MCF 10A (cell line): Measurements from ENCODE around the gene RAB14. TPM values are rescaled to one million over a fixed set of nuclear protein-coding genes. Genes with fewer than 3 reads are reported as not detected.

Experiments
- BruUV-seq: library from RNA; stranded (reverse); fragments of 400-500 nt; replicated peaks from 2 replicates; lab custom pipeline; 2021; lab: Mats Ljungman, UMichigan
- CTCF ChIA-PET: fragments of 300-600 bp; sonication (Branson Sonifier 250); formaldehyde crosslinking; extraction: SDS; loops from one replicate; lab custom pipeline; 2021; ENCODE audit warnings: antibody characterized with exemption, inconsistent platforms; lab: Yijun Ruan, JAX
- POLR2A ChIA-PET: fragments of 300-600, 350-650 bp; sonication (Branson Sonifier 250); formaldehyde crosslinking; extraction: SDS; loops from one replicate; lab custom pipeline; 2020; ENCODE audit warnings: antibody characterized with exemption, inconsistent platforms; lab: Yijun Ruan, JAX
- DNase-seq: peaks from one replicate; pipeline ENCODE4 v3.0.0-alpha.2; 2018; ENCODE audit not compliant: unreplicated experiment
- H3K27ac Mint-ChIP-seq: one replicate; pipeline ENCODE4 v1.8.0; 2022; ENCODE audit warnings: mild to moderate bottlenecking, low read depth, mixed read lengths; ENCODE audit not compliant: unreplicated experiment
- H3K27me3 Mint-ChIP-seq: one replicate; pipeline ENCODE4 v1.8.0; 2022; ENCODE audit warnings: mixed read lengths; ENCODE audit not compliant: insufficient read depth, unreplicated experiment
- H3K36me3 Mint-ChIP-seq: one replicate; pipeline ENCODE4 v1.8.0; 2022; ENCODE audit warnings: mild to moderate bottlenecking, moderate library complexity, mixed read lengths; ENCODE audit not compliant: insufficient read depth, unreplicated experiment
- H3K4me1 Mint-ChIP-seq: one replicate; pipeline ENCODE4 v1.8.0; 2022; ENCODE audit warnings: mixed read lengths; ENCODE audit not compliant: insufficient read depth, unreplicated experiment
- H3K4me3 Mint-ChIP-seq: one replicate; pipeline ENCODE4 v1.8.0; 2022; ENCODE audit warnings: mild to moderate bottlenecking, moderate library complexity, mixed read lengths; ENCODE audit not compliant: unreplicated experiment
- H3K9me3 Mint-ChIP-seq: one replicate; pipeline ENCODE4 v1.8.0; 2022; ENCODE audit warnings: mixed read lengths; ENCODE audit not compliant: unreplicated experiment
- CTCF ChIP-seq: fragments of 200-600 bp; IDR thresholded peaks from one replicate; pipeline ENCODE4 v1.8.0; 2022; ENCODE audit warnings: antibody characterized with exemption, mild to moderate bottlenecking; ENCODE audit not compliant: unreplicated experiment
- intact Hi-C: fragments of 100-400 bp; cut with micrococcal nuclease; formaldehyde crosslinking; loops from 2 replicates; pipeline ENCODE4 v1.14.1; 2022
- total RNA-seq: library from RNA; stranded (reverse); gene quantifications from 2 replicates; pipeline ENCODE4 v1.2.3, GENCODE V29; 2022

RAB14 gene
- total RNA-seq, 1 experiment from 2014 or later: 65.8 TPM

DNA sequence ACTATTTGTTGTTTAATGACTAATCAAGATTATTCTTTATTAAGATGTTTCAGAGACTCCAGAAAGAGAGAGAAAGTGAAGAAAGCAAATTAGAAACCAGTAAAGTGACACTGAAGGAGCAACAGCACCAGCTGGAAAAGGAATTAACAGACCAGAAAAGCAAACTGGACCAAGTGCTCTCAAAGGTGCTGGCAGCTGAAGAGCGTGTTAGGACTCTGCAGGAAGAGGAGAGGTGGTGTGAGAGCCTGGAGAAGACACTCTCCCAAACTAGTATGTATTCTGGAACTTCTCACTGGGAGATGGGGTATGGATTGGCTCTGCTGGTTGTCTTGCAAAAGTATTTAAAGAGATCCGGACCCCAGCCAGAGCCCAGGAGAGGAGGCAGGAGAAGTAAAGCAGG is 33.6 kb downstream of the RAB14 start:
- BruUV-seq: no TSS peak
- intact Hi-C loops: no loop called here

DNA sequence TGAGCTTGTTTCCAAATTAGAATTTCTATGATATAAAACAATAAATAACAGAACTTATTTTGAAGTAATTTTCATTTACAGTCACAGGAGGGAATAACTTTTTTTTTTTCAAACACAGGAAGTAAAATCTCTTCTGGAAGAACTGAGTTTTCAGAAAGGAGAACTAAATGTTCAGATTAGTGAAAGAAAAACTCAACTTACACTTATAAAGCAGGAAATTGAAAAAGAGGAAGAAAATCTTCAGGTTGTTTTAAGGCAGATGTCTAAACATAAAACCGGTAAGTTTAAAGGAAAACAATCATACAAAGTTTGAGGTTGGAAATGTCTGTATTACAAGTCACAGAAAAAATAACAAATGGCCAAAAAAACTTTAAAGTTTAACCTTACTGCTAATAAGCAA is 41.6 kb downstream of the RAB14 start:
- no TSS peak for BruUV-seq

More for the DNA sequence above, 33.6 kb downstream of the RAB14 start:
- H3K9me3 Mint-ChIP-seq: no peaks in the 10 kb centered on the region
- H3K27ac Mint-ChIP-seq: no peak overlapping the region
- H3K36me3 Mint-ChIP-seq: peaks cover 52% of the 10 kb centered on the region
- H3K4me1 Mint-ChIP-seq: no peaks in the 10 kb centered on the region
- ChIA-PET CTCF (interaction anchor here (0.6 to 1.4 kb wide), 3 partner anchors 22 to 1993 kb away, joined by 3 to 6 read pairs (median 3); no protein-coding TSS in a partner anchor), POLR2A (interaction anchor here (1.1 to 3.1 kb wide), 2 partner anchors 9 to 12 kb away, joined by 3 to 7 read pairs; no protein-coding TSS in a partner anchor)
- no peaks in the 10 kb centered on the region for H3K27me3 Mint-ChIP-seq
- no peak for TF ChIP-seq CTCF
- no peak overlapping the region for H3K4me3 Mint-ChIP-seq
- no peak for DNase-seq

DNA sequence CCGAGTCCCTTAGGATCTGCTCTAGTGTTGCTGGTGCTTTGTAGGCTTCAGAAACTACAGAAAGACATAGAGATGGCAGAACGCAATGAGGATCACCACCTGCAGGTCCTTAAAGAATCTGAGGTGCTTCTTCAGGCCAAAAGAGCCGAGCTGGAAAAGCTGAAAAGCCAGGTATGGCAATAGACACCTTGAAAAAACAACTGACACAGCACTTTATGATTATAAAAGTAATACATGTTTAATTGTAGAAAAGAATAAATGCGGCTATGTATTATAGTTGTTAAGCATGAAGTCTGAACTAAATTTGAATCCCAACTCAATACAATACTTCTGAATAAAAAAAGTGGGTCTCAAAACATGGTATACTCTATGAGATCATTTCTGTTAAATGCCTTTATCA is 43.7 kb downstream of the RAB14 start:
- CTCF ChIA-PET: interaction anchor here (0.6 to 1.3 kb wide), 4 partner anchors 11 to 199 kb away, joined by 3 to 4 read pairs (median 3); no protein-coding TSS in a partner anchor
- no TSS peak for BruUV-seq
- H3K27me3 Mint-ChIP-seq: no peaks in the 10 kb centered on the region

More for the DNA sequence above, 41.6 kb downstream of the RAB14 start:
- ChIA-PET CTCF (interaction anchor here (0.8 kb wide), 1 partner anchor 40 kb away, joined by 4 read pairs; no protein-coding TSS in a partner anchor), POLR2A (interaction anchor here (0.6 to 2.3 kb wide), 4 partner anchors 8 to 86 kb away, joined by 3 to 7 read pairs (median 4); no protein-coding TSS in a partner anchor)
- TF ChIP-seq CTCF: no peak
- Mint-ChIP-seq H3K4me3 (no peak overlapping the region), H3K36me3 (peaks cover 26% of the 10 kb centered on the region), H3K4me1 (peaks cover 7% of the 10 kb centered on the region), H3K27me3 (no peaks in the 10 kb centered on the region), H3K9me3 (no peaks in the 10 kb centered on the region), H3K27ac (no peak overlapping the region)
- intact Hi-C loops: no loop called here
- DNase-seq: no peak

More for the DNA sequence above, 43.7 kb downstream of the RAB14 start:
- intact Hi-C loops: loop anchor here (5.0 kb wide), 1 partner anchor 36 kb away; no protein-coding TSS in a partner anchor
- H3K9me3 Mint-ChIP-seq: no peaks in the 10 kb centered on the region
- peaks cover 20% of the 10 kb centered on the region for H3K4me1 Mint-ChIP-seq
- no peak overlapping the region for H3K4me3 Mint-ChIP-seq
- DNase-seq: no peak
- POLR2A ChIA-PET: interaction anchor here (0.6 to 2.3 kb wide), 4 partner anchors 11 to 216 kb away, joined by 3 to 8 read pairs (median 6); no protein-coding TSS in a partner anchor
- peaks cover 26% of the 10 kb centered on the region for H3K36me3 Mint-ChIP-seq
- H3K27ac Mint-ChIP-seq: no peak overlapping the region
- no peak for TF ChIP-seq CTCF
